GM12874 (cell line): ENCODE data around the gene ZFHX3.

ENCODE experiments used
- CTCF ChIP-seq: IDR thresholded peaks from 2 replicates; pipeline ENCODE4 v1.5.1; 2011; ENCODE audit warnings: low read depth, mild to moderate bottlenecking, control low read depth, low read length, moderate library complexity; ENCODE audit not compliant: insufficient read depth

The ZFHX3 gene

GRCh38 chr16:72960101-72960500 lies 87.8 kb downstream of the ZFHX3 start:
- no peak for TF ChIP-seq CTCF

- no peak for TF ChIP-seq CTCF
Measured at GRCh38 chr16:72959301-72959996, 88.5 kb downstream of the ZFHX3 start.

- no peak for TF ChIP-seq CTCF
Measured at GRCh38 chr16:72958522-72959076, 89.3 kb downstream of the ZFHX3 start.

GRCh38 chr16:72957303-72958277 lies 90.3 kb downstream of the ZFHX3 start:
- no peak for TF ChIP-seq CTCF

GRCh38 chr16:72956124-72957064 lies 91.5 kb downstream of the ZFHX3 start:
- TF ChIP-seq CTCF, result no peak

GRCh38 chr16:72952811-72953271 lies 95.1 kb downstream of the ZFHX3 start:
- no peak for TF ChIP-seq CTCF
